Stimulated activated CD8-positive, alpha-beta memory T cell treated with anti-CD3 and anti-CD28 coated beads, Interleukin-7, amount 100 ng/mL, for 24 hours (primary cell): ENCODE data around the gene TLR9.

Experiments
- DNase-seq: peaks from one replicate; pipeline ENCODE4 v3.0.0-alpha.2; 2020; ENCODE audit warnings: low read depth

TLR9 gene

DNA sequence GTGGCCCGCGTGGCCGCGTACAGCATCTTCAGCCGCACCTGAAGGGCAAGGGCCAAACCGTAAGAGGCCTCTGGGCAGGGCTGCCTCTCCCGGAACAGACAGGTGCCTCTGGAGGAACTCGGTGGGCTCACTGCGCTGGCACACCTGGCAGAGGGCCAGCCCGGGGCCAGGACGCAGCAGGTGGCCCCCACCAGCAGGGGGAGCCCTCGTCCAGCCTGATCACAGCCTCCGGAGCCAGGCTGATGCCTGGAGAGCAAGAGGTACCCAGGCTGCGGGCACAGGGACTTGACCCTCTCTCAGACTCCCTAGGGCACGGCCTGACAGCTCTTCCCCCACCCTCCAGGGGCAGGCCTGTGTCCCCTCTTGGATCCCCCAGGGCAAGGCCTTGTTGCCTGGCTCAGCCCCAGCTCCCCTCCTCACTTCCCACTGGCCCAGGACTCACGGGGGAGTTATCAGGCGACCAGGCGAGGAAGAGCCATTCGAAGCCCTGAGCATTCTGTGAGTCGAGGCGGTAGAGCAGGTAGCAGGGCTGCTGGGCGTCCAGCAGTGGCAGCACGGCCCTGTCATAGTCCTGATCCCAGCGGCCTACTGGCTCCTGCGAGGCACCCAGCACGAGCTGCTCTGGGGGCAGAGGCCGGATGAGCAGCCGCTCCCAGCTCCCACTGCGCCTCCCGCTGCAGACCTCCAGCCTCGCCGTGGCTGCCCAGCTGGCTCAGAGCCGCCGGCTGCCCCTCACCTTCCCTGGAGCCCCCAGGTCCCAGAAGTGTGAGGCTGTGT lies 6.2 kb upstream of the TLR9 start:
- peak; percentile 87 for DNase-seq

DNA sequence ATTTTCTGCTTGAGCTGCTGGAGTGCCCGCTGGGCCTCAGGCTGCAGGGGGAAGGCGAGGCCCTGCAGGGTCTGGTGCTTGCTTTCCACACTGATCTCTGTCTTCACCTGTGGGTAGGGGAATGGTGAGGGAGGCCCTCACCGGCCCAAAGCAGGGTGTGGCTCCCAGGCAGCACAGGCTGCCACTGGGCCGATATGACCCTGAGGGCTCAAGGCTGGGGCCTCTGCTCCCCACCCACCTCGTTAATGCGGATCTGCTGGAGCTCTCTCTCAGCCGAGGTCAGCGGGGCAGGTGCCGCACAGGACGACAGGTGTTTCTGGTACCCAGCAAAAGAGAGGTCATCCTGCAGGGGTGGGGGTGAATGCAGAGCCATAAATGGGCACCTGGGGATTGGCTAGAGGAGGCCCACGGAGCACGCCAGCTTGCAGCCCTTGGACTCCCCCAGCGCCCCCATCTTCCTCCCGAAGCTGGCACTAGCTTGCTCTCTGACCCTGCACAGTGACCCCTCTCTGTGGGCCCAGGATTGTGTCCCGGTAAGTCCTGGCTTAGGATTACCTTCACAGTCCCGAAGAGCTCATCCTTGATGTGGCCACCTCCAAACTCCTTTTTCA lies 5.5 kb upstream of the TLR9 start:
- DNase-seq = no peak

DNA sequence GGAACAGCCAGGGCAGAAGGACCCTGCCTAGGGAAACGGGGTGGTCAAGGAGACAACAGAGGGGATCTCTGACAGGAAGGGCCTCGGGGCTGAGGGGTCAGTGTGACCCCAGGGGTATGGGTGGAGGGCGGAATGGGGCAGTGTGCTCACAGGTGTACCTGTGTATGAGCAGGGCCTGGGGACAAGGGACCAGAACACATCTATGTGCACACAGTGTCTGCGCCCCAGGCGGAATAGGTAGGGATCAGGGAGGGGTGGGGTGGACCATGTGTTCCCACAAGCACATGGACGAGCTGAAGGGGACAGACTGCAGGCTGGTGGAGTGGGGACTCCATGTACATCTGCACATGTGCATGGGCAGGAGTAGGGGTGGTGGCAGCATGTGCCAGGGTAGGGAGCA lies 5.0 kb upstream of the TLR9 start:
- DNase-seq = no peak

DNA sequence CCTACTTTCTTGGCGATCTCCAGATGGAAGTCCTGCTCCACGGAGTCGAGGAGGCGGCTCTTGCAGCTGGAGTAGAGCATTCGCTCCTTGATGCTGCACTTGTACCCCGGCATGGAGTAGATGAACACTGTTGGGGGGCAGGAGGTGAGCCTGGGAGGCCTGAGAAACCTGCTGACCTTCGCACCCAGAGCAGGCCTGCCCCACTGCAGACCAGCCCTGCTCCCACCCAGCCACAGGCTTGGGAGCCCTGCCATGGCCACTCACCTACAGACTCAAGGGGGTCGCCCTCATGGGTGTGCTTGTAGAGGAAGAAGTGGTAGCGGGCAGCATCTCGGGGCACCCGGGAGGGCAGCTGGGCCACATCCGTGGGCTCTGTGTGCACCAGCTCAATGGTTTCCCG lies 4.2 kb upstream of the TLR9 start:
- no peak for DNase-seq

- DNase-seq = no peak
Observed at GRCh38 chr3:52228751-52229291, 3.4 kb upstream of the TLR9 start.

- no peak for DNase-seq
Observed at GRCh38 chr3:52228266-52228665, 2.8 kb upstream of the TLR9 start.

GRCh38 chr3:52227766-52228165 lies 2.3 kb upstream of the TLR9 start:
- DNase-seq = no peak

DNA sequence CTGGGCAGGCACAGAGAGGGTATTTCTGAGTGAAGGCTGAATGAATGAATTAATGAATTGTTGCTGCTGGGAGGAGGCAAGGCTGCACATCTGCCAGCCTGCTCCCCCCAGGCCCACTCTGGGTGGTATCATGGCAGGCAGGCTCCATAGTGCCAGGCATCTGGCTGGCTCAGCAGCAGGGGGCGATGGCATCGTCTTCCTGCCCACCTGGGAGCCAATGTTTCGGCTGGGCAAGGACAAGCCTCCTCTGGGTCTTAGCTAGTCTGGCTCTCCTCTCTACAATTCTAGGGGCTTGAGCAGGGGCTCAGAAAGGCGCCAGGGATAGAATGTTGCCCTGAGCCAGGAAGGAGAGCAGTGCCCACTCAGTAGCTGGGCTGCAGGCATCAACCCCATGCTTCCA lies 1.7 kb upstream of the TLR9 start:
- DNase-seq = no peak

DNA sequence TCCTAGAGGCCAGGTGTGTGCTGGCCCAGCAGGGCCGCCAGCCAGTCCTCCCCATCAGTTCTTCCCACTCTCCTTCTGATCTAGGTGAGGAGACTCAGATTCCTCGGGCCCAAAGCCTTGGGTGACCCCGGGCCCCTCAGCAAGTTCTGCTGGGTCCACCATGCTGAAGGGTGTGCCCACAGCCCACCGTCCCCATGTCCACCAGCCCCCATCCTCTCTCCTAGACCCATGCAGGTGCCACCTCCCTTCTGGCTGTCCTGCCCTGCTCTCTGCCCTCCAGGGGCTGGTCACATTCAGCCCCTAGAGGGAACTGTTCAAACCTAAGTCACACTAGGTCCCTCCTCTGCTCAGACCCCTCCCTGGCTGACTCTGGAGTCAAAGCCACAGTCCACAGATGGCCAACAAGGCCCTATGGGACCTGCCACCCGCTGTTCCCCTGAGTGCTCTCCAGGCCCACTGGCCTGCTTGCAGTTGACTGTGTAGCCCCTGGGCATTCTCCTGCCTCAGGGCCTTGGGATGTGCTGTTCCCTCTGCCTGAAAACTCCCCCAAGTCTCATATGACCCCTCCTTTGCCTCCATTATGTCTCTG lies 878 bp upstream of the TLR9 start:
- no peak for DNase-seq

GRCh38 chr3:52223449-52224408 lies 1.7 kb downstream of the TLR9 start:
- no peak for DNase-seq

DNA sequence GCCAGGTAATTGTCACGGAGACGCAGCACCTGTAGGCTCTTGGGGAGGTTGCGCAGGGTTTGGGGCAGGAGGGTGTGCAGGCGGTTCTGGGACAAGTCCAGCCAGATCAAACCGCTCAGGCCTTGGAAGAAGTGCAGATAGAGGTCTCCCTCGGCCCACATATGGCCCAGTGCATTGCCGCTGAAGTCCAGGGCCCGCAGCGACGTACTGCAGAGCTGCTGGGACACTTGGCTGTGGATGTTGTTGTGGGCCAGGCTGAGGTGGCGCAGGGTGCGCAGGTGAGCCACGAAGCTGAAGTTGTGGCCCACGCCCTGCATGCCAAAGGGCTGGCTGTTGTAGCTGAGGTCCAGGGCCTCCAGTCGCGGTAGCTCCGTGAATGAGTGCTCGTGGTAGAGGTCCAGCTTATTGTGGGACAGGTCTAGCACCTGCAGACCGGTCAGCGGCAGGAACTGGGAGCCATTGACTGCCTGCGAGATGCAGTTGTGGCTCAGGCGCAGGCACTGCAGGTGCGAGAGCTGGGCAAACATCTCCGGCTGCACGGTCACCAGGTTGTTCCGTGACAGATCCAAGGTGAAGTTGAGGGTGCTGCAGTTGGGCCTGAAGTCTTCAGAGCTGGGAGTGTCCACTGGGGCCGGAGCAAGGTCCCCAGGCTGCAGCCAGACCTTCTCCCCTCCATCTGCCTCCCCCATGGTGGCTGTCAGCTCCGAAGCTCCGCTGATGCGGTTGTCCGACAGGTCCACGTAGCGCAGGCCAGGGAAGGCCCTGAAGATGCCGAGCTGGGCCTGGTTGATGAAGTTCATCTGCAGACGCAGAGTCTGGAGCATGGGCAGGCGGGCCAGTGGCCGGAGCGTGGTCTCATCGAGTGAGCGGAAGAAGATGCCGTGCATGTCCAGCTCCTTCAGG lies 2.9 kb downstream of the TLR9 start:
- no peak for DNase-seq

DNA sequence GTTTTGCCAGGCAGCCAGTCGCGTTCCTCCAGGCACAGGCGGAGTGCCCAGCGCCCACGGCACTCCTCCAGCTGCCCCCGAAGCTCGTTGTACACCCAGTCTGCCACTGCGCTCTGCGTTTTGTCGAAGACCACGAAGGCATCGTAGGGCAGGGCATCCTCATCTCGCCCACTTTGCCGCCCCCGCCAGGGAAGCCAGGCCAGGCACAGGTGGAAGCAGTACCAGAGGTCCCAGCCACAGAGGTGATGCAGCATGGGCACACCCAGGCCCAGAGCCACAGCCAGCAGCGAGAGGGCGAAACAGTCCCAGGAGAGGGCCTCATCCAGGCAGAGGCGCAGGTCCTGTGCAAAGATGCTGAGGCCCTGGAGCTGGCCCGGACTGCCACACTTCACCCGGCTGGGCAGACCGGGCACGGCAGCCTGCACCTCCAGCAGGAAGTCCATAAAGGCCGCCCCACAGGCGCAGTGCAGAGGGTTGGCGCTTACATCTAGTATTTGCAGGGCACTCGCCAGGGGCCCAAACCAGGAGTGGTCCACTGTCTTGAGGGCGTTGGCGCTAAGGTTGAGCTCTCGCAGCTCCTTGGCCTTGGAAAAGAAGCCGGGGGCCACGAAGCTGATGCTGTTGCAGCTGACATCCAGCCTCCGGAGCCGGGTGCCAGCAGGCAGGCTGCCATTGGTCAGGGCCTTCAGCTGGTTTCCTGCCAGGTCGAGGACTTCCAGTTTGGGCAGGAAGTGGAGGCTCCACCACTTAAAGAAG lies 3.7 kb downstream of the TLR9 start:
- no peak for DNase-seq

GRCh38 chr3:52221141-52221562 lies 4.3 kb downstream of the TLR9 start:
- DNase-seq = no peak

GRCh38 chr3:52220380-52221026 lies 4.9 kb downstream of the TLR9 start:
- DNase-seq = peak; percentile 90

DNA sequence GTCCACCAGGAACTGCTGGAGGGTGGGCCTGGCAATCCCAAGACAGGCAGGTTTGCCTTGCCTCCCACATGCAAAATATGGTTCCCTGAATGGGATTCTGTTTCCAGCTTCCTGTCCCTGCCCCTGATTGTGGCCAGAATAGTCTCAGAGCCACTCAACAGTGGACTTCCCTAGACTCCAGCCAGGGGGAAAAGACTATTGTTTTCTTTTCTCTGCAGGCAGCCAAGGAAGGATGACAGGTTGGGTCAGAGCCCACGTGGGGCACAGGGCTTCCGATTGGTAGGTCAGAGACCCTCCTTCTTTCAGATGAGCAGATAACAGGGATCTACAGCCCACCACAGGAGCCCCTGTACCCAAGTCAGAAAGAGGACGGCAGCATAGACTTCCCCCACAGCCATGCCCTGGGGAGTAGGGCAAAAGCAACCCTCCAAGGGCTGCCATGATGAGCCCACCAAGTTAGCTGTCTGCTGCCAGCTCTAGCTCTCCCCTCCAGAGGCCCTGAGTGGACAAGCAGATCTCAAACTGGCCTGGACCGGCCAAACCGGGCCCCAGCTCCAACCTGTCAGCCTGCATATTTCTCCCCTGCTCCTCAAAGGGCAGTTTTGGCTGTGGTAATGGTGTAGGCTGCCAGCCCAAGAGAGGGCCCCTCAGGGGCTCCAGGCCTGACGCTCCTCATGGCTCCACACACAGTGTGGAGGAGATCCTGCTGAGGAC lies 6.4 kb downstream of the TLR9 start:
- no peak for DNase-seq

DNA sequence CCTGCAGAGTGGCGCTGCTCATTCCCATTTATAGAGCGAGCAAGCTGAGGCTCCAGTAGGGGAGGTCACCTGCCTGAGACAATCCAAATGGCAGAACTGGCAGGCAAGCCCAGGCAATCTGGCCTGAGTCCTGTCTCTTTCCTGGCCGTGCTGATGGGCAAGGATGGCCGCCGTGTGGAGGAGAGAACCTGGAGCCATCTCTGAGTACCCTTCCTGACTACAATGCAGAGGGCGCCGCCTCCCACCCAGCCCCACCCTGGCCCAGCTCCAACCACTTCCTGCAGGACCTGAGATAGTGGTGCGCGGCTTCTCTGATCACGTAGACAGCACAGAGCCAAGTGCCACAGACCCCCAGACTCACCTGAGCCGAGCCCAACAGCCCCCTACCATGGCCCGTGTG lies 7.0 kb downstream of the TLR9 start:
- DNase-seq = no peak

GRCh38 chr3:52218026-52218425 lies 7.4 kb downstream of the TLR9 start:
- DNase-seq = no peak

- DNase-seq = no peak
Observed at GRCh38 chr3:52217409-52217805, 8.0 kb downstream of the TLR9 start.
